Natural killer cell (primary cell): ENCODE data around the gene SGO2. TPM values are rescaled to one million over a fixed set of nuclear protein-coding genes. Genes with fewer than 3 reads are reported as not detected.
A peak's percentile ranks its signal among the peaks of the same experiment; 100 is the strongest.

Experiments used
- ATAC-seq, 3 donors: fragments of 150-1000 bp in 2 of 3; fragments of 200-7000 bp in 1 of 3; cut with Tn5 transposase; 1 replicate in 1 of 3; 2 replicates in 2 of 3; pipeline ENCODE4 v1.10.0; 2021; ENCODE audit warnings: mild to moderate bottlenecking in 2 of 3, moderate library complexity in 2 of 3
- DNase-seq, 2 donors: peaks; one replicate each; pipeline versions ENCODE4 v3.0.0 to v3.0.0-alpha.2; 2013 to 2021; ENCODE audit warnings: mixed read lengths in 1 of 2
- H3K27ac ChIP-seq: one replicate; pipeline ENCODE4 v1.5.1; 2013; ENCODE audit warnings: mild to moderate bottlenecking, low read length
- H3K27me3 ChIP-seq: one replicate; pipeline ENCODE4 v1.6.1; 2013; ENCODE audit warnings: low read length; ENCODE audit not compliant: control insufficient read depth, insufficient read depth
- H3K36me3 ChIP-seq: one replicate; pipeline ENCODE4 v1.6.1; 2013; ENCODE audit warnings: low read length; ENCODE audit not compliant: control insufficient read depth, insufficient read depth
- H3K4me1 ChIP-seq: one replicate; pipeline ENCODE4 v1.6.1; 2013; ENCODE audit warnings: low read length; ENCODE audit not compliant: control insufficient read depth, insufficient read depth
- H3K4me3 ChIP-seq: one replicate; pipeline ENCODE4 v1.5.1; 2013; ENCODE audit warnings: low read length
- H3K9me3 ChIP-seq: one replicate; pipeline ENCODE4 v1.6.1; 2013; ENCODE audit warnings: low read length; ENCODE audit not compliant: control insufficient read depth, insufficient read depth
- H3K27ac Mint-ChIP-seq, 2 donors: one replicate each; pipeline ENCODE4 v1.8.0; 2022; ENCODE audit warnings: mild to moderate bottlenecking in 2 of 2, mixed read lengths in 2 of 2, moderate library complexity in 1 of 2
- H3K27me3 Mint-ChIP-seq, 2 donors: one replicate each; pipeline ENCODE4 v1.8.0; 2022; ENCODE audit warnings: low read depth in 2 of 2, mixed read lengths in 2 of 2
- H3K36me3 Mint-ChIP-seq: one replicate; pipeline ENCODE4 v1.8.0; 2022; ENCODE audit warnings: mixed read lengths
- H3K4me1 Mint-ChIP-seq, 2 donors: one replicate each; pipeline ENCODE4 v1.8.0; 2022; ENCODE audit warnings: mixed read lengths in 2 of 2
- H3K4me3 Mint-ChIP-seq: one replicate; pipeline ENCODE4 v1.8.0; 2022; ENCODE audit warnings: mild to moderate bottlenecking, moderate library complexity, mixed read lengths
- H3K9me3 Mint-ChIP-seq, 2 donors: one replicate each; pipeline ENCODE4 v1.8.0; 2022; ENCODE audit warnings: mixed read lengths in 2 of 2
- CTCF ChIP-seq: fragments of 200-600 bp; IDR thresholded peaks from one replicate; pipeline ENCODE4 v1.8.0; 2022; ENCODE audit warnings: antibody characterized with exemption
- WGBS: methylation state at CpG from one replicate; pipeline ENCODE4 v1.1.7; 2013; ENCODE audit warnings: missing lambda C conversion rate; ENCODE audit not compliant: insufficient coverage; 5-methylcytosine and 5-hydroxymethylcytosine counted together
- intact Hi-C: fragments of 100-400 bp; cut with micrococcal nuclease; formaldehyde crosslinking; loops from one replicate; pipeline ENCODE4 v1.14.2; 2022
- total RNA-seq, 4 donors: library from RNA; stranded (reverse); fragments of 120-200 nt in 1 of 4; gene quantifications; one replicate each; pipeline versions ENCODE4 v1.2.3 to v1.2.4, GENCODE V29; 2013 to 2022

The SGO2 gene
- total RNA-seq, 3 donors from 2014 or later (not counting 1 experiment from before 2014, with no cell fraction given), result 2.3 to 5.4 (median 3.1) TPM

GRCh38 chr2:200584639-200585038 is 58.6 kb downstream of the SGO2 start:
- intact Hi-C loops, result no loop called here
- H3K9me3 ChIP-seq, result no peaks in the 10 kb centered on the region
- H3K4me3 Mint-ChIP-seq, result no peak overlapping the region

GRCh38 chr2:200585340-200585729 is 59.3 kb downstream of the SGO2 start:
- DNase-seq (no peak), ATAC-seq (no peak)
- no peaks in the 10 kb centered on the region for H3K36me3 ChIP-seq
- H3K4me3 ChIP-seq, result peak overlapping the region; percentile 37
- no peaks in the 10 kb centered on the region for H3K9me3 ChIP-seq
- Mint-ChIP-seq H3K27ac (peak overlapping the region in 1 of 2 donors; percentile 57), H3K36me3 (no peaks in the 10 kb centered on the region), H3K4me3 (peak overlapping the region; percentile 83), H3K9me3 (no peaks in the 10 kb centered on the region), H3K27me3 (peaks cover 0 to 3% of the 10 kb centered on the region in 2 donors), H3K4me1 (peaks cover 7 to 12% of the 10 kb centered on the region in 2 donors)
- intact Hi-C loops, result no loop called here
- 40% methylated on average over 1 of the region's 2 CpGs for WGBS
- peaks cover 11% of the 10 kb centered on the region for H3K4me1 ChIP-seq
- no peaks in the 10 kb centered on the region for H3K27me3 ChIP-seq
- H3K27ac ChIP-seq, result no peak overlapping the region
- TF ChIP-seq CTCF, result no peak

More at GRCh38 chr2:200584639-200585038, 58.6 kb downstream of the SGO2 start:
- peaks cover 7 to 12% of the 10 kb centered on the region in 2 donors for H3K4me1 Mint-ChIP-seq
- no peak for TF ChIP-seq CTCF
- no peaks in the 10 kb centered on the region for H3K9me3 Mint-ChIP-seq
- H3K4me1 ChIP-seq, result peaks cover 11% of the 10 kb centered on the region
- ATAC-seq (no peak), DNase-seq (no peak)
- no peaks in the 10 kb centered on the region for H3K36me3 Mint-ChIP-seq
- no peaks in the 10 kb centered on the region for H3K27me3 ChIP-seq
- WGBS, result 48% methylated on average over 2 of the region's 3 CpGs
- H3K27ac ChIP-seq, result no peak overlapping the region
- H3K4me3 ChIP-seq, result no peak overlapping the region
- H3K27ac Mint-ChIP-seq, result no peak overlapping the region
- no peaks in the 10 kb centered on the region for H3K27me3 Mint-ChIP-seq
- H3K36me3 ChIP-seq, result no peaks in the 10 kb centered on the region

- Mint-ChIP-seq H3K9me3 (no peaks in the 10 kb centered on the region), H3K36me3 (no peaks in the 10 kb centered on the region), H3K27ac (peak within 1 kb of the TSS in 1 of 2 donors; percentile 57), H3K4me1 (peaks cover 7 to 12% of the 10 kb centered on the region in 2 donors), H3K27me3 (peaks cover 0 to 8% of the 10 kb centered on the region in 2 donors), H3K4me3 (peak within 1 kb of the TSS; percentile 83)
- intact Hi-C loops, result no loop called here
- WGBS, result 9% methylated on average over 62 of the region's 62 CpGs
- no peak within 1 kb of the TSS for H3K27ac ChIP-seq
- peak; percentile 46 to 60 (median 53) for ATAC-seq
- no peaks in the 10 kb centered on the region for H3K36me3 ChIP-seq
- peak within 1 kb of the TSS; percentile 37 for H3K4me3 ChIP-seq
- peaks cover 11% of the 10 kb centered on the region for H3K4me1 ChIP-seq
- H3K27me3 ChIP-seq, result no peaks in the 10 kb centered on the region
- TF ChIP-seq CTCF, result no peak
- H3K9me3 ChIP-seq, result no peaks in the 10 kb centered on the region
- DNase-seq, result peak in 1 of 2 donors; percentile 49
These were observed 60.0 kb downstream of the SGO2 start, which contains the start of gene AOX1 for GRCh38 chr2:200585730-200586643. Gene AOX1 (plus strand): TSS chr2:200586014. CDS start chr2:200586109, 95 bp downstream.
